ENCODE measurements around the gene OBP2A. TPM values are rescaled to one million over a fixed set of nuclear protein-coding genes. Genes with fewer than 3 reads are reported as not detected.
"Not testable (repeated sequence)": the region's sequence is repeated elsewhere in the genome, so short reads cannot be mapped to it uniquely, and the experiment has no call there.

The OBP2A gene, protein sequence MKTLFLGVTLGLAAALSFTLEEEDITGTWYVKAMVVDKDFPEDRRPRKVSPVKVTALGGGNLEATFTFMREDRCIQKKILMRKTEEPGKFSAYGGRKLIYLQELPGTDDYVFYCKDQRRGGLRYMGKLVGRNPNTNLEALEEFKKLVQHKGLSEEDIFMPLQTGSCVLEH
- total RNA-seq = not detected in 2 replicates

DNA sequence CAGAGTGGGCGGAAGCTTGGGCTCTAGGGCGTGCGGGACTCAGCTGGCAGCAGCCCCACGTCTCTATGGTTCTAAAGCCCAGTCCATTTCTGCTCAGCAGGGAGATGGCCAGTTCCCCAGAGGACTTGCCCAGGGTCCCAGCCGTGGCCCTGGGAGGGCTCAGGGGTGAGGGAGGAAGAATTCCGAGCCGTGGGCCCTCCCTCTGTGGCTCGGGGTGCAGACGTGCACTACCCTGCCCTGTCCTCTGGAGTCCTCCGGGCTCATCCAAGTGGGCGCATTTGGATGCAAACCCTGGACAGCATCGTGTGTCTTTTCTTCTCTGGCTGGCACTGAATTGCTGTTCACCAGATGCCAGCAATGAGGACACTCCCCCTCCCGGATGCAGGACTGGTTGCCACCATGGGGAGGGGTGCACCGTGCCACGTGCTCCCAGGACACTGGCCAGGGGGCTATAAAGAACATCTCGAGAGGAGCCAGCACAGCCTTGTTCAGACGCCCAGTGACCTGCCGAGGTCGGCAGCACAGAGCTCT lies at the start of gene OBP2A:
TSS of gene OBP2A (plus strand) at position 481 of the 531 bp plus-strand sequence. CDS start 55 bp downstream, outside the sequence.
- not testable (repeated sequence) for DNase-seq (ENCODE audit: low read depth); H3K4me3 ChIP-seq (ENCODE audit: low read depth, low read length)

GRCh38 chr9:135498381-135499126 lies 47.4 kb upstream of the OBP2A start:
- no peak for DNase-seq (ENCODE audit: low read depth)
- TF ChIP-seq, protein P1, sequence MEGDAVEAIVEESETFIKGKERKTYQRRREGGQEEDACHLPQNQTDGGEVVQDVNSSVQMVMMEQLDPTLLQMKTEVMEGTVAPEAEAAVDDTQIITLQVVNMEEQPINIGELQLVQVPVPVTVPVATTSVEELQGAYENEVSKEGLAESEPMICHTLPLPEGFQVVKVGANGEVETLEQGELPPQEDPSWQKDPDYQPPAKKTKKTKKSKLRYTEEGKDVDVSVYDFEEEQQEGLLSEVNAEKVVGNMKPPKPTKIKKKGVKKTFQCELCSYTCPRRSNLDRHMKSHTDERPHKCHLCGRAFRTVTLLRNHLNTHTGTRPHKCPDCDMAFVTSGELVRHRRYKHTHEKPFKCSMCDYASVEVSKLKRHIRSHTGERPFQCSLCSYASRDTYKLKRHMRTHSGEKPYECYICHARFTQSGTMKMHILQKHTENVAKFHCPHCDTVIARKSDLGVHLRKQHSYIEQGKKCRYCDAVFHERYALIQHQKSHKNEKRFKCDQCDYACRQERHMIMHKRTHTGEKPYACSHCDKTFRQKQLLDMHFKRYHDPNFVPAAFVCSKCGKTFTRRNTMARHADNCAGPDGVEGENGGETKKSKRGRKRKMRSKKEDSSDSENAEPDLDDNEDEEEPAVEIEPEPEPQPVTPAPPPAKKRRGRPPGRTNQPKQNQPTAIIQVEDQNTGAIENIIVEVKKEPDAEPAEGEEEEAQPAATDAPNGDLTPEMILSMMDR (IDR thresholded peaks at IDR 0.05; ENCODE audit: insufficient read depth, low read depth, low read length) = no peak
- H3K4me3 ChIP-seq (ENCODE audit: low read depth, low read length) = no peak overlapping the region

GRCh38 chr9:135499326-135500070 lies 46.4 kb upstream of the OBP2A start:
- DNase-seq (ENCODE audit: low read depth) = peak; percentile 91
- TF ChIP-seq, protein P1 (IDR thresholded peaks at IDR 0.05; ENCODE audit: insufficient read depth, low read depth, low read length) = no peak
- H3K4me3 ChIP-seq (ENCODE audit: low read depth, low read length) = peak overlapping the region; percentile 87

DNA sequence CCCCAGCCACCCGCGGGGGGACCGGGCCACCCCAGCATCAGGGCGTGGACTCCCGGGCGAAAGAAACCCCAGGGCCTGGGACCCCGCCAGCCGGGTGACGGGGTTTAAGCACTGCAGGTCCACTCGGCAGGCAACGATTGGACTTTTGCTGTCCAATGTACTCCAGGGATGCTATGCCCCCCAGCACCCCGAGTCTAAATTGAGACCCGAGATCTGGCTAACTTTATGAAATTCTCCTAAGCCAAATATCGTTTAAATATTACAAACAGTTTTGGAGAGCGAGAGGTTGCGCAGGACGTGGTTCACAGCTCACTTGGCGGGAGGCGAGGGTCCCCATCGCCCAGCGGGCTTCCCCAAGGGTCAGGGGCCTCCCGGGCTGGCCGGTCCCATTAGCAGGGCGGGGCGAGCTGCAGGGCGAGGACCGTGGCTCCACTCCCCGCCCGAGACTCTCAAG lies 45.8 kb upstream of the OBP2A start:
- H3K4me3 ChIP-seq (ENCODE audit: low read depth, low read length) = peak overlapping the region; percentile 87
- DNase-seq (ENCODE audit: low read depth) = peak; percentile 67
- TF ChIP-seq, protein P1 (IDR thresholded peaks at IDR 0.05; ENCODE audit: insufficient read depth, low read depth, low read length) = no peak

GRCh38 chr9:135500525-135501260 lies 45.2 kb upstream of the OBP2A start, which contains the start of gene MRPS2:
Gene MRPS2, plus strand, starts transcription at chr9:135500682. Its CDS starts 29 bp downstream, at chr9:135500711.
- TF ChIP-seq, protein P1 (IDR thresholded peaks at IDR 0.05; ENCODE audit: insufficient read depth, low read depth, low read length) = peak; percentile 91
- peak; percentile 88 for DNase-seq (ENCODE audit: low read depth)
- peak within 1 kb of the TSS; percentile 87 for H3K4me3 ChIP-seq (ENCODE audit: low read depth, low read length)

DNA sequence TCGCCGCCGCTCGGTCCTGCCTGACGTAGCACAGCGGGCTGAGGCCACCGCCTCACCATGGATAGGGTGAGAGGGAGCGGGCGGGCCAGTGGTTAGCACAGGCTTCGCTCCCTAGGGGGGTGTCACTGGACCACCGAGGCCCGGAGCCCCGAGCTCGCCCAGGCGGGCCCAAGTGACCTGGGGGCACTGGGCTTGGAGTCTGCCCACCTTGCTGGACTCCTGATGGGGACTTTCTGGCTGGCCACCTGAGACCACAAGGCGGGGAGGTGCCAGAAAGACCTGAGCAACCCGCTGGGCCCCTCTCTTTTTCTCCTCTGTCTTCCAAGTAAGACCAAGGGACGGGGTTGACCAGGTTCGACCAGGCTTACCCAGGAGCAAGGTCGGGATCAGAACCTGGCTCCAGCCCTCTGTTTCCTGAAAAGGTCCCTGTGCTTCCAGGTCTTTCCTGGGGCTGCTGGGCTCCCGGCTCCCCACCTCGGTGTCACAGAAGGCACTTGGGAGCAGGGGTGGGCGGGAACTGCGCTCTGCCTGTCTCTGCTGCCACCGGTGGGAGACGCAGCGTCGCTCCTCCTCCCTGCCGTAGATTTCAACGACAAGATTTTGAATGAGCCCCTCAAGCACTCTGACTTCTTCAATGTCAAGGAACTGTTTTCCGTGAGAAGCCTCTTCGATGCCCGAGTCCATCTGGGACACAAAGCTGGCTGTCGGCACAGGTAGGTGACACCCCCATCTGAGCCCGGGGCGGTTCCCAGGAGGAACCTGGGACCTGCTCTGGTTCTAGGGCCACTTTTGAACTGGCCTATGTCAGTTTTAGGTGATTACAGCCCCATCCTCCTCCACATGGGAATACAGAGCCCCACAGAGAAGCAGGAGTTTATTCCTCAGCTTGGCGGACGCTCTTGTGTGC lies 44.4 kb upstream of the OBP2A start:
- TF ChIP-seq, protein P1 (IDR thresholded peaks at IDR 0.05; ENCODE audit: insufficient read depth, low read depth, low read length) = no peak
- DNase-seq (ENCODE audit: low read depth) = no peak

More for the DNA sequence above, 44.4 kb upstream of the OBP2A start:
- peak overlapping the region; percentile 87 for H3K4me3 ChIP-seq (ENCODE audit: low read depth, low read length)
